Measurements from ENCODE around the gene DMKN. TPM values are rescaled to one million over a fixed set of nuclear protein-coding genes. Genes with fewer than 3 reads are reported as not detected.
A peak's percentile ranks its signal among the peaks of the same experiment; 100 is the strongest.

Gene DMKN
- polyA plus RNA-seq, 3 donors = not detected

DNA sequence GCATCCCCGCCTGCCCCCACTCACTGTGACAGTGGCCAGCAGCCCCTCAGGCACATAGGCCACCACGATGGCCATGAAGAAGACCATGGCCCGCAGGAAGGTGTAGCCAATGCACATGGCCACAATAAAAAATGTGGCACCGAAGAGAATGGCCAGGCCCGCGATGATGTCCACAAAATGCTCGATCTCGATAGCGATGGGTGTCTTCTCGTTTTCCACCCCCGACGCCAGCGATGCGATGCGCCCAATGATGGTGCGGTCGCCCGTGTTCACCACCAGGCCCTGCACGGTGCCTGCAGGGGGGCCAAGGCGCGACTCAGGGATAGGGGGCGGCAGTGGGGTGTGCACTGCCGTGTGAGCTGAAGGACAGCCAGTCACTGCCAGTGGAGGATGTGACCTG lies 46.3 kb upstream of the DMKN start:
- Mint-ChIP-seq H3K4me1 (peaks cover 10% of the 10 kb centered on the region), H3K27me3 (ENCODE audit: low read depth in 3 of 3) (peaks cover 35 to 51% (median 38%) of the 10 kb centered on the region in 3 donors), H3K9me3 (peaks cover 0 to 13% (median 2%) of the 10 kb centered on the region in 7 donors), H3K4me3 (peak overlapping the region in 1 of 2 donors; percentile 11), H3K27ac (no peak overlapping the region), H3K36me3 (no peaks in the 10 kb centered on the region)
- Histone ChIP-seq H4K20me1 (ENCODE audit: insufficient read depth, low read length) (no peaks in the 10 kb centered on the region), H3K27ac (ENCODE audit: low read depth in 1 of 2, low read length in 2 of 2) (no peak overlapping the region), H2AFZ (ENCODE audit: insufficient read depth, low read depth, low read length, poor library complexity, severe bottlenecking) (no peak overlapping the region), H3K4me1 (ENCODE audit: control insufficient read depth in 1 of 2, insufficient read depth in 2 of 2, low read length in 2 of 2) (peaks cover 11 to 14% of the 10 kb centered on the region in 2 donors), H3K9ac (ENCODE audit: insufficient read depth, low read length, poor library complexity, severe bottlenecking) (no peak overlapping the region), H3K4me2 (replicated peaks; ENCODE audit: extremely low read depth, low read length, poor library complexity, severe bottlenecking) (no peak overlapping the region), H3K27me3 (ENCODE audit: control insufficient read depth in 2 of 2, insufficient read depth in 2 of 2, low read length in 2 of 2) (peaks cover 0 to 23% of the 10 kb centered on the region in 2 donors), H3K79me2 (ENCODE audit: insufficient read depth, low read length) (no peaks in the 10 kb centered on the region), H3K4me3 (replicated peaks in 1 of 3; ENCODE audit: low read depth in 2 of 3, low read length in 3 of 3) (no peak overlapping the region), H3K36me3 (replicated peaks in 1 of 2; ENCODE audit: control insufficient read depth in 1 of 2, insufficient read depth in 2 of 2, low read length in 2 of 2) (no peaks in the 10 kb centered on the region), H3K9me3 (replicated peaks in 1 of 2; ENCODE audit: control insufficient read depth in 1 of 2, insufficient read depth in 1 of 2, low read length in 2 of 2) (peaks cover 0 to 5% of the 10 kb centered on the region in 2 donors)
- 92% methylated on average over 21 of the region's 23 CpGs for WGBS (ENCODE audit: insufficient coverage)
- TF ChIP-seq, protein P1, sequence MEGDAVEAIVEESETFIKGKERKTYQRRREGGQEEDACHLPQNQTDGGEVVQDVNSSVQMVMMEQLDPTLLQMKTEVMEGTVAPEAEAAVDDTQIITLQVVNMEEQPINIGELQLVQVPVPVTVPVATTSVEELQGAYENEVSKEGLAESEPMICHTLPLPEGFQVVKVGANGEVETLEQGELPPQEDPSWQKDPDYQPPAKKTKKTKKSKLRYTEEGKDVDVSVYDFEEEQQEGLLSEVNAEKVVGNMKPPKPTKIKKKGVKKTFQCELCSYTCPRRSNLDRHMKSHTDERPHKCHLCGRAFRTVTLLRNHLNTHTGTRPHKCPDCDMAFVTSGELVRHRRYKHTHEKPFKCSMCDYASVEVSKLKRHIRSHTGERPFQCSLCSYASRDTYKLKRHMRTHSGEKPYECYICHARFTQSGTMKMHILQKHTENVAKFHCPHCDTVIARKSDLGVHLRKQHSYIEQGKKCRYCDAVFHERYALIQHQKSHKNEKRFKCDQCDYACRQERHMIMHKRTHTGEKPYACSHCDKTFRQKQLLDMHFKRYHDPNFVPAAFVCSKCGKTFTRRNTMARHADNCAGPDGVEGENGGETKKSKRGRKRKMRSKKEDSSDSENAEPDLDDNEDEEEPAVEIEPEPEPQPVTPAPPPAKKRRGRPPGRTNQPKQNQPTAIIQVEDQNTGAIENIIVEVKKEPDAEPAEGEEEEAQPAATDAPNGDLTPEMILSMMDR (IDR thresholded peaks at IDR 0.05) = no peak
- intact Hi-C loops (cut with micrococcal nuclease) = no loop called here
- DNase-seq = no peak

GRCh38 chr19:35559281-35559659 lies 45.8 kb upstream of the DMKN start:
- intact Hi-C loops (cut with micrococcal nuclease) = no loop called here
- no peak overlapping the region for H3K9ac ChIP-seq (ENCODE audit: insufficient read depth, low read length, poor library complexity, severe bottlenecking)
- no peaks in the 10 kb centered on the region for H3K36me3 ChIP-seq (replicated peaks in 1 of 2; ENCODE audit: control insufficient read depth in 1 of 2, insufficient read depth in 2 of 2, low read length in 2 of 2)
- H3K4me2 ChIP-seq (replicated peaks; ENCODE audit: extremely low read depth, low read length, poor library complexity, severe bottlenecking) = no peak overlapping the region
- peaks cover 36 to 52% (median 38%) of the 10 kb centered on the region in 3 donors for H3K27me3 Mint-ChIP-seq (ENCODE audit: low read depth in 3 of 3)
- peaks cover 11 to 14% of the 10 kb centered on the region in 2 donors for H3K4me1 ChIP-seq (ENCODE audit: control insufficient read depth in 1 of 2, insufficient read depth in 2 of 2, low read length in 2 of 2)
- peak overlapping the region in 1 of 2 donors; percentile 98 for H3K4me3 Mint-ChIP-seq
- H3K79me2 ChIP-seq (ENCODE audit: insufficient read depth, low read length) = no peaks in the 10 kb centered on the region
- no peak overlapping the region for H3K27ac ChIP-seq (ENCODE audit: low read depth in 1 of 2, low read length in 2 of 2)
- no peaks in the 10 kb centered on the region for H3K36me3 Mint-ChIP-seq
- no peak overlapping the region for H2AFZ ChIP-seq (ENCODE audit: insufficient read depth, low read depth, low read length, poor library complexity, severe bottlenecking)
- H3K27me3 ChIP-seq (ENCODE audit: control insufficient read depth in 2 of 2, insufficient read depth in 2 of 2, low read length in 2 of 2) = peaks cover 0 to 23% of the 10 kb centered on the region in 2 donors
- no peak overlapping the region for H3K4me3 ChIP-seq (replicated peaks in 1 of 3; ENCODE audit: low read depth in 2 of 3, low read length in 3 of 3)
- TF ChIP-seq, protein P1 (IDR thresholded peaks at IDR 0.05) = no peak
- DNase-seq = peak in 1 of 3 donors; percentile 1
- peaks cover 10% of the 10 kb centered on the region for H3K4me1 Mint-ChIP-seq
- H4K20me1 ChIP-seq (ENCODE audit: insufficient read depth, low read length) = no peaks in the 10 kb centered on the region
- 71% methylated on average over 9 of the region's 11 CpGs for WGBS (ENCODE audit: insufficient coverage)
- peaks cover 0 to 13% (median 2%) of the 10 kb centered on the region in 7 donors for H3K9me3 Mint-ChIP-seq
- H3K27ac Mint-ChIP-seq = no peak overlapping the region
- H3K9me3 ChIP-seq (replicated peaks in 1 of 2; ENCODE audit: control insufficient read depth in 1 of 2, insufficient read depth in 1 of 2, low read length in 2 of 2) = peaks cover 0 to 5% of the 10 kb centered on the region in 2 donors
